HG03159 (cell line): ENCODE data around the gene GUSB.
"Not testable (repeated sequence)": the region's sequence is repeated elsewhere in the genome, so short reads cannot be mapped to it uniquely, and the experiment has no call there.

Experiments used
- ATAC-seq: cut with Tn5 transposase; IDR thresholded peaks from one replicate; pipeline ENCODE4 v1.9.1; 2021; ENCODE audit warnings: mild to moderate bottlenecking, moderate library complexity; ENCODE audit not compliant: unreplicated experiment

GUSB gene

GRCh38 chr7:65975814-65976445, 6.1 kb downstream of the GUSB start:
- ATAC-seq, result no peak

- no peak for ATAC-seq
Observed at GRCh38 chr7:65974876-65975275, 7.1 kb downstream of the GUSB start.

DNA sequence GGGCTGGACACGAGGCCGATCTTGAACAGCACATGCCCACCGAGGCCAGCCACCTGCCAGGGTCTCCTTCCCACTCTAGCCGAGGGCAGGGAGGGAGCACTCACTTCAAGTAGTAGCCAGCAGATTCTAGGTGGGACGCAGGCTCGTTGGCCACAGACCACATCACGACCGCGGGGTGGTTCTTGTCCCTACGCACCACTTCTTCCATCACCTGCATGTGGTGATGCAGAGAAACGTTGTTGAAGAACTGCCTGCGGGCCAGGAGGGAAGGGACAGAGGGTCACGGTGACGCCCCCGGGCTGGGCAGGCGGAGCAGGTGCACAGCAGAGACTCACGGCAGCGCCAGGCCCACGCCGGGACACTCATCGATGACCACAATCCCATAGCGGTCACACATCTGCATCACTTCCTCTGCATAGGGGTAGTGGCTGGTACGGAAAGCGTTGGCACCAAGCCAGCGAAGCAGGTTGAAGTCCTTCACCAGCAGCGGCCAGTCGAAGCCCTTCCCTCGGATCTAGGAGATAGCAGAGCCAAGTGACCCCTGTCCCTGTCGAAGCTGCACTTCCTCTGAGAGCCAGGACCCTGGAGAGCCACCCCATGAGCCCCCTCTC, 7.7 kb downstream of the GUSB start:
- no peak for ATAC-seq

- no peak for ATAC-seq
Observed at GRCh38 chr7:65972976-65973375, 9.0 kb downstream of the GUSB start.

DNA sequence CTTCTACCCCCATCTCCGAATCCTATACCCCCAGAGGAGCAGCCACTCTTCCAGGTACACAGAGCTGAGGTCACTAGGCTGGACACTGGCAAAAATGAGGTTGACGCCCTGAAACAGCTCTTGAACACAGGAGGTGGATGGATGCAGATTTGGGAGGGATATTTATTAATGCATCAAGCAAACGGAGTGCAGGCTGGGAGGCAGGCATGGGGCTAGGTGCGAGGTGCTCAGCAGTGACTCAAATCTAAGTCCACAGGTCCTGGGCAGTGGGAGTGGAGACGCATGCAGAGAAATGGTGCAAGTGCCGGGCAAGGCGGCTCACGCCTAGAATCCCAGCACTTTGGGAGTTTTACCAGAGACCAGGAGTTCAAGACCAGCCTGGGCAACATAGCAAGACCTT, 11.0 kb downstream of the GUSB start:
- no peak for ATAC-seq

- ATAC-seq, result no peak
Observed at GRCh38 chr7:65968256-65969185, 13.5 kb downstream of the GUSB start.

GRCh38 chr7:65967361-65968155, 14.5 kb downstream of the GUSB start:
- no peak for ATAC-seq

- no peak for ATAC-seq
Observed at GRCh38 chr7:65966146-65966545, 15.9 kb downstream of the GUSB start.

DNA sequence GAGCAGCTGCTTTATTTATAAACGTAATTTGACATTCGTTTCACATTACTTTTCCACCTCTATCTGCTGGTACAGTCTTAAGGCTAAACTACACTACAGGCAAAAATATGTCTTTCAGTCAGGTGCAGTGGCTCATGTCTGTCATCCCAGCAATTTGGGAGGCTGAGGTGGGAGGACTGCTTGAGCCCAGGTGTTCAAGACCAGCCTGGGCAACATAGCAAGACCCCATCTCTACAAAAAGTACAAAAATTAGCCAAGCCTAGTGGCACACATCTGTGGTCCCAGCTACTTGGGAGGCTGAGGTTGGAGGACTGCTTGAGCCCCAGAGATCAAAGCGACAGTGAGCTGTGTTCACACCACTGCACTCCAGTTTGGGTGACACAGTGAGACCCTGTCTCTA, 17.3 kb downstream of the GUSB start:
- ATAC-seq, result not testable (repeated sequence)

- no peak for ATAC-seq
Observed at GRCh38 chr7:65962033-65962432, 20.0 kb downstream of the GUSB start.

- ATAC-seq, result no peak
Observed at GRCh38 chr7:65960351-65961074, 21.5 kb downstream of the GUSB start.

DNA sequence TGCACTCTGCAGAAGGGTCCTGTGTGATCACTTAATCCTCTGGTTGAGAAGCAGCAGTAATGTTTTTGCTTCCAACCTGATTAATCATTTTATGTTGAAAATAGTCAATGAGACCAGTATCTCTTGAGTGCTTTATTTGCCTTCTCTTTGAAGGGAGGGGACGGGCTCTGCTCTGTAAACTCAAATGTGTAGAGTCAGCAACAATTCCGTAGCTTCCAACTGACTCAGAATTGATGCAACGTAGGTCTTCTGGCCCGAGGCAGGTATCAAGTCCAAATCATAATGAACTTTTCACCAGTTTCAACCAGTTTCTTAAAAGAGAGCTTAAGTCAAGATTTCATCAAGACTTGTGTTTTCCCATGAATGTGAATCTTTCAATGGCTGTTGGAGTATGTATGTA, 26.3 kb downstream of the GUSB start:
- no peak for ATAC-seq

DNA sequence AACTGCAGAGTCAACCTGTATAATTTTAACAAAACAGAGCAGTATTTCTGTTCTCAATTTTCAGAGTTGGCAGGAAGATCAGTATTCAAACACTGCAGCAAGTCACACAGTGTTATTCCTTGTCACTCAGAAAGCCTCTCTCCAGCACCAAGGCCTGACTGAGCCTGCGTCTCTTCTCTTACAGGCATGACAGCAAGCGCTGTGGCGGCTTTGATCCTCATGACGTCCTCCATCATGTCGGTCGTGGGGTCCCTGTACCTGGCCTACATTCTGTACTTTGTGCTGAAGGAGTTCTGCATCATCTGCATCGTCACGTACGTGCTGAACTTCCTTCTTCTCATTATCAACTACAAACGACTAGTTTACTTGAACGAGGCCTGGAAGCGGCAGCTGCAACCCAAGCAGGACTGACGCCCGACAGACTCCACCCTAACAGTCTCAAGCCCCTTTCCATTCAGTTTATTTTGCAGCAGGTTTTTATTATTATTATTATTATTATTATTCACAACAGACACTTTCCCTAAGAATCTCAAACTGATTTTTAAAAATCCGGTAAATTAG, 28.0 kb downstream of the GUSB start:
- no peak for ATAC-seq

- no peak for ATAC-seq
Observed at GRCh38 chr7:65953001-65953720, 28.9 kb downstream of the GUSB start.

- ATAC-seq, result no peak
Observed at GRCh38 chr7:65951837-65952578, 30.0 kb downstream of the GUSB start.

DNA sequence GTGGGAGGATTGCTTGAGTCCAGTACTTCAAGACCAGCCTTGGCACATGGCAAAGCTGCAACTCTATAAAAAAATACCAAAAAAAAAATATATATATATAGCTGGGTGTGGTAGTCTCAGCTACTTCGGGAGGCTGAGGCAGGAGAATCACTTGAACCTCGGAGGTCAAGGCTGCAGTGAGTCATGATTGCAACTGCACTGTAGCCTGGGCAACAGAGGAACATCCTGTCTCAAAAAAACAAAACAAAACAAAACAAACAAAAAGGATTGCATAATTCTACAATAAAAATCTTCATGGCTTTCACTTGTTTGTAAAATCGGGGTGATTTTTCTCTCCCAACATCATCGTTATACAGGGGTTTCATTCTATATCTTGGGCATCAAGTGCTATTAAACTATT, 35.1 kb downstream of the GUSB start:
- ATAC-seq, result no peak

- ATAC-seq, result not testable (repeated sequence)
Observed at GRCh38 chr7:65945787-65946186, 36.2 kb downstream of the GUSB start.

DNA sequence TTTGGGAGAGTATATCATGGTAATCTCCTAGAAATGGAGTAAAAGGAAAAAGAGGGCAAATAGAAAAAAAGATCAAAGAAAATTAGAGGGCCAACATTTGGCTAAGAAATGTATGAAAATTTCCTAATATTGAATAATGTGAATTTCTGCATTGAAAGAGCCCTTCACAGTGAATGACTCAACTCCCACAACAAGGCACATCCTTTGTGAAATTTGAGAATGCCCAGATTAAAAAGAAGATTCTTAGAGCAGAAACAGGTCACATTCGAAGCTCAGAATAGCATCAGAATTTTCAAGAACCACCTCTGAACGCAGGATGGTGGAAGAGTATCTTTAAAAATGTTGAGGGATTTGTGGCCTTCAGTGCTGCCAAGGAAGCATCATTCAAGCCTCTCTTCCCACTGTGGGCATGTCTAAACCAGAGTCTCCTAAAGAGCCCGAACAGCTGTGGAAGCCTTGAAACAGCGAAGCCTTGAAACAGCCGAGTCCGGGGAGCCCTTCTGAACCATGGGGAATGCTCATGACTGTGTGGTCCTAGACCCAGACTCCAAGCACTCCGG, 43.6 kb downstream of the GUSB start:
- no peak for ATAC-seq
